Keratinocyte (primary cell): Measurements from ENCODE around the gene SPOCK3. TPM values are rescaled to one million over a fixed set of nuclear protein-coding genes. Genes with fewer than 3 reads are reported as not detected.

Source experiments
- DNase-seq: peaks from one replicate; pipeline ENCODE4 v3.0.0-alpha.2; 2011; ENCODE audit warnings: low read depth, missing footprints, low spot score
- FAIRE-seq: peaks from 2 replicates; lab custom pipeline; 2011; peaks lifted over from hg19 to GRCh38; lab: Jason Lieb, UNC
- H2AFZ ChIP-seq: 2 replicates; pipeline ENCODE4 v1.6.0; 2012; ENCODE audit warnings: low read length, control low read depth, inconsistent platforms; ENCODE audit not compliant: control insufficient read depth
- H3K27ac ChIP-seq: 2 replicates; pipeline ENCODE4 v1.5.1; 2011; ENCODE audit warnings: low read length; ENCODE audit not compliant: control insufficient read depth, insufficient read depth
- H3K27me3 ChIP-seq: 3 replicates; pipeline ENCODE4 v1.6.0; 2011; ENCODE audit warnings: low read length; ENCODE audit not compliant: control insufficient read depth, insufficient read depth; ENCODE audit errors: extremely low read depth
- H3K36me3 ChIP-seq, 2 experiments: 2 replicates in 1 of 2; 3 replicates in 1 of 2; pipeline ENCODE4 v1.5.1; 2011; ENCODE audit warnings: low read length in 2 of 2, mild to moderate bottlenecking in 1 of 2; ENCODE audit not compliant: control insufficient read depth in 2 of 2, insufficient read depth in 2 of 2; ENCODE audit errors: extremely low read depth in 1 of 2
- H3K4me1 ChIP-seq: 3 replicates; pipeline ENCODE4 v1.5.1; 2011; ENCODE audit warnings: low read length; ENCODE audit not compliant: control insufficient read depth, insufficient read depth; ENCODE audit errors: extremely low read depth
- H3K4me2 ChIP-seq: 3 replicates; pipeline ENCODE4 v1.6.0; 2011; ENCODE audit warnings: low read depth, low read length; ENCODE audit not compliant: control insufficient read depth, insufficient read depth; ENCODE audit errors: extremely low read depth
- H3K4me3 ChIP-seq, 3 experiments: fragments of 200-600 bp in 1 of 3; sonication (generic) in 1 of 3; 2 replicates in 2 of 3; 3 replicates in 1 of 3; pipeline ENCODE4 v1.5.1; 2011 to 2016; ENCODE audit warnings: low read length in 3 of 3, mild to moderate bottlenecking in 3 of 3, control low read depth in 2 of 3, inconsistent platforms in 1 of 3, low read depth in 1 of 3, mixed read lengths in 1 of 3, mixed run types in 1 of 3, moderate library complexity in 1 of 3; ENCODE audit not compliant: control insufficient read depth in 2 of 3, insufficient read depth in 2 of 3; ENCODE audit errors: extremely low read depth in 1 of 3
- H3K79me2 ChIP-seq: 2 replicates; pipeline ENCODE4 v1.6.0; 2012; ENCODE audit warnings: low read length; ENCODE audit not compliant: control insufficient read depth, insufficient read depth
- H3K9ac ChIP-seq: 3 replicates; pipeline ENCODE4 v1.6.0; 2011; ENCODE audit warnings: low read length; ENCODE audit not compliant: control insufficient read depth, insufficient read depth; ENCODE audit errors: extremely low read depth
- H3K9me1 ChIP-seq: 3 replicates; pipeline ENCODE4 v1.6.0; 2011; ENCODE audit warnings: low read length; ENCODE audit not compliant: control insufficient read depth, insufficient read depth; ENCODE audit errors: extremely low read depth
- H3K9me3 ChIP-seq: 2 replicates; pipeline ENCODE4 v1.5.1; 2012; ENCODE audit warnings: low read depth, low read length; ENCODE audit not compliant: control insufficient read depth
- H4K20me1 ChIP-seq: 3 replicates; pipeline ENCODE4 v1.6.0; 2011; ENCODE audit warnings: low read length; ENCODE audit not compliant: control insufficient read depth, insufficient read depth; ENCODE audit errors: extremely low read depth
- CTCF ChIP-seq, 3 experiments: IDR thresholded peaks in 1 of 3; conservative IDR thresholded peaks in 1 of 3; optimal IDR thresholded peaks in 1 of 3; 2 replicates in 2 of 3; 3 replicates in 1 of 3; pipeline versions ENCODE3 to v1.5.1; 2011; ENCODE audit warnings: low read length in 3 of 3, mild to moderate bottlenecking in 3 of 3, moderate library complexity in 2 of 3, control low read depth in 1 of 3, inconsistent platforms in 1 of 3; ENCODE audit not compliant: insufficient read depth in 2 of 3; ENCODE audit errors: extremely low read depth in 1 of 3
- EZH2 ChIP-seq: IDR thresholded peaks from one replicate; pipeline ENCODE4 v1.6.1; 2012; ENCODE audit warnings: inconsistent platforms, mild to moderate bottlenecking, low read length, moderate library complexity
- dilution Hi-C: fragments of 300-500 bp; cut with MboI; formaldehyde crosslinking; loops from one replicate; pipeline ENCODE4 v1.7.0; 2020; ENCODE audit warnings: low sequenced_read_pairs; ENCODE audit not compliant: extremely low pct_ligation_motif_present
- polyA plus RNA-seq, 5 experiments: library from polyadenylated mRNA; depleted of rRNA in 3 of 5; stranded (reverse) in 3 of 5; stranded (forward) in 1 of 5; unstranded in 1 of 5; fragments of >200 nt; gene quantifications; 1 replicate in 1 of 5; 2 replicates in 3 of 5; 3 replicates in 1 of 5; pipeline versions ENCODE4 v1.2.1 to v1.2.3, GENCODE V29; 2011 to 2012; ENCODE audit warnings: missing spikeins in 2 of 5, low read depth in 1 of 5, low replicate concordance in 1 of 5

The SPOCK3 gene
- polyA plus RNA-seq, 1 donor (not counting 4 experiments of a cell fraction or from before 2014, with no cell fraction given) = not detected

GRCh38 chr4:167168611-167169010, 65.7 kb downstream of the SPOCK3 start:
- no peaks in the 10 kb centered on the region for H3K27me3 ChIP-seq
- no peaks in the 10 kb centered on the region for H3K79me2 ChIP-seq
- TF ChIP-seq CTCF (optimal IDR thresholded peaks at IDR 0.05 in 1 of 3, IDR thresholded peaks at IDR 0.05 in 1 of 3, conservative IDR thresholded peaks at IDR 0.05 in 1 of 3; ENCODE audit: extremely low read depth in 1 of 3, insufficient read depth in 2 of 3, low read length in 3 of 3) (no peak), EZH2 (no peak)
- DNase-seq = no peak
- no peak for FAIRE-seq
- H3K4me3 ChIP-seq = no peak overlapping the region
- no peaks in the 10 kb centered on the region for H3K36me3 ChIP-seq
- H3K9me3 ChIP-seq = no peaks in the 10 kb centered on the region
- no peak overlapping the region for H3K27ac ChIP-seq
- H3K9me1 ChIP-seq = no peaks in the 10 kb centered on the region
- dilution Hi-C loops = no loop called here
- no peaks in the 10 kb centered on the region for H4K20me1 ChIP-seq
- H3K4me2 ChIP-seq = no peak overlapping the region
- no peak overlapping the region for H2AFZ ChIP-seq
- no peaks in the 10 kb centered on the region for H3K4me1 ChIP-seq
- no peak overlapping the region for H3K9ac ChIP-seq

- no peak overlapping the region for H3K9ac ChIP-seq
- no peaks in the 10 kb centered on the region for H4K20me1 ChIP-seq
- no peak overlapping the region for H3K4me2 ChIP-seq
- FAIRE-seq (no peak), DNase-seq (no peak)
- H3K9me3 ChIP-seq = no peaks in the 10 kb centered on the region
- no peaks in the 10 kb centered on the region for H3K4me1 ChIP-seq
- no peak overlapping the region for H3K4me3 ChIP-seq
- dilution Hi-C loops = no loop called here
- H3K27ac ChIP-seq = no peak overlapping the region
- H3K27me3 ChIP-seq = no peaks in the 10 kb centered on the region
- no peaks in the 10 kb centered on the region for H3K79me2 ChIP-seq
- H3K9me1 ChIP-seq = no peaks in the 10 kb centered on the region
- TF ChIP-seq CTCF (optimal IDR thresholded peaks at IDR 0.05 in 1 of 3, IDR thresholded peaks at IDR 0.05 in 1 of 3, conservative IDR thresholded peaks at IDR 0.05 in 1 of 3; ENCODE audit: extremely low read depth in 1 of 3, insufficient read depth in 2 of 3, low read length in 3 of 3) (no peak), EZH2 (no peak)
- no peaks in the 10 kb centered on the region for H3K36me3 ChIP-seq
- no peak overlapping the region for H2AFZ ChIP-seq
These were observed 83.7 kb downstream of the SPOCK3 start for GRCh38 chr4:167150587-167150986.
